ENCODE results near the gene IPO11.

DNA sequence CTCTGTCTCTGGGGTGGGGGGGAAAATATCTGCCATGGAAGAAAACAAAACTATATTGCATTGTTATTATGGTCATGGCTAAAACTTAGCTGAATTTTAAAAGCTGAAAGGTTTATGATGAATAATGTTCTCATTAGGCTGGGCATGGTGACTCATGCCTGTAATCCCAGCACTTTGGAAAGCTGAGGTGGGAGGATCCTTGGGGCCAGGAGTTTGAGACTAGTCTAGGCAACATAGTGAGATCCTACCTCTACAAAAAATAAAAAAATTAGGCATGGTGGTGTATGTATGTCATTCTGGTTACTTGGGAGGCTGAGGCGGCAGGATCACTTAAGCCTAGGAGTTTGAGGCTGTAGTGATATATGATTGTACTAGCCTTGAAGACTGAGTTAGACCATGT, 44.5 kb downstream of the IPO11 start:
- no peak for TF ChIP-seq EZH2phosphoT487 (IDR thresholded peaks at IDR 0.05)
- TF ChIP-seq, protein P1, sequence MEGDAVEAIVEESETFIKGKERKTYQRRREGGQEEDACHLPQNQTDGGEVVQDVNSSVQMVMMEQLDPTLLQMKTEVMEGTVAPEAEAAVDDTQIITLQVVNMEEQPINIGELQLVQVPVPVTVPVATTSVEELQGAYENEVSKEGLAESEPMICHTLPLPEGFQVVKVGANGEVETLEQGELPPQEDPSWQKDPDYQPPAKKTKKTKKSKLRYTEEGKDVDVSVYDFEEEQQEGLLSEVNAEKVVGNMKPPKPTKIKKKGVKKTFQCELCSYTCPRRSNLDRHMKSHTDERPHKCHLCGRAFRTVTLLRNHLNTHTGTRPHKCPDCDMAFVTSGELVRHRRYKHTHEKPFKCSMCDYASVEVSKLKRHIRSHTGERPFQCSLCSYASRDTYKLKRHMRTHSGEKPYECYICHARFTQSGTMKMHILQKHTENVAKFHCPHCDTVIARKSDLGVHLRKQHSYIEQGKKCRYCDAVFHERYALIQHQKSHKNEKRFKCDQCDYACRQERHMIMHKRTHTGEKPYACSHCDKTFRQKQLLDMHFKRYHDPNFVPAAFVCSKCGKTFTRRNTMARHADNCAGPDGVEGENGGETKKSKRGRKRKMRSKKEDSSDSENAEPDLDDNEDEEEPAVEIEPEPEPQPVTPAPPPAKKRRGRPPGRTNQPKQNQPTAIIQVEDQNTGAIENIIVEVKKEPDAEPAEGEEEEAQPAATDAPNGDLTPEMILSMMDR (IDR thresholded peaks at IDR 0.05) = no peak
